H9 (cell line): Measurements from ENCODE around the gene DNAJC15. TPM values are rescaled to one million over a fixed set of nuclear protein-coding genes. Genes with fewer than 3 reads are reported as not detected.

Experiments used
- DNase-seq: peaks from one replicate; pipeline ENCODE4 v3.0.0-alpha.2; 2017
- H2AFZ ChIP-seq: one replicate; pipeline ENCODE4 v1.6.1; 2013; ENCODE audit warnings: mild to moderate bottlenecking, low read length, control low read depth, moderate library complexity
- H2AK5ac ChIP-seq: 2 replicates; pipeline ENCODE4 v1.6.1; 2013; ENCODE audit warnings: low read length, control low read depth, mixed read lengths; ENCODE audit not compliant: insufficient read length
- H2BK120ac ChIP-seq: one replicate; pipeline ENCODE4 v1.6.1; 2013; ENCODE audit warnings: low read depth, mild to moderate bottlenecking, low read length, control low read depth, inconsistent platforms; ENCODE audit not compliant: poor library complexity, severe bottlenecking
- H2BK12ac ChIP-seq: 2 replicates; pipeline ENCODE4 v1.6.1; 2013; ENCODE audit warnings: low read length, control low read depth, mixed read lengths, low read depth; ENCODE audit not compliant: insufficient read length
- H2BK15ac ChIP-seq: 2 replicates; pipeline ENCODE4 v1.6.1; 2013; ENCODE audit warnings: low read depth, low read length, control low read depth
- H2BK20ac ChIP-seq: one replicate; pipeline ENCODE4 v1.6.1; 2013; ENCODE audit warnings: low read depth, mild to moderate bottlenecking, low read length, control low read depth, inconsistent platforms; ENCODE audit not compliant: poor library complexity, severe bottlenecking
- H2BK5ac ChIP-seq: 2 replicates; pipeline ENCODE4 v1.6.1; 2013; ENCODE audit warnings: low read length, control low read depth, mixed read lengths; ENCODE audit not compliant: insufficient read length
- H3K14ac ChIP-seq: 2 replicates; pipeline ENCODE4 v1.6.1; 2013; ENCODE audit warnings: low read length, control low read depth; ENCODE audit not compliant: insufficient read depth
- H3K18ac ChIP-seq: 2 replicates; pipeline ENCODE4 v1.6.1; 2013; ENCODE audit warnings: low read depth, mild to moderate bottlenecking, mixed read lengths, low read length, control low read depth; ENCODE audit not compliant: insufficient read length
- H3K23ac ChIP-seq: 2 replicates; pipeline ENCODE4 v1.6.1; 2013; ENCODE audit warnings: low read length, control low read depth, mixed read lengths, low read depth; ENCODE audit not compliant: insufficient read length
- H3K23me2 ChIP-seq: 2 replicates; pipeline ENCODE4 v1.6.1; 2013; ENCODE audit warnings: low read depth, mild to moderate bottlenecking, mixed read lengths, low read length, control low read depth; ENCODE audit not compliant: insufficient read length, poor library complexity, severe bottlenecking
- H3K27ac ChIP-seq: 2 replicates; pipeline ENCODE4 v1.5.1; 2013; ENCODE audit warnings: low read length, control low read depth, mixed read lengths, low read depth; ENCODE audit not compliant: insufficient read length
- H3K27me3 ChIP-seq: 2 replicates; pipeline ENCODE4 v1.6.1; 2013; ENCODE audit warnings: low read length, control low read depth, inconsistent platforms; ENCODE audit not compliant: insufficient read depth
- H3K4ac ChIP-seq: 2 replicates; pipeline ENCODE4 v1.6.1; 2013; ENCODE audit warnings: low read depth, mild to moderate bottlenecking, control low read depth, inconsistent platforms, low read length, moderate library complexity
- H3K4me1 ChIP-seq: 2 replicates; pipeline ENCODE4 v1.6.1; 2013; ENCODE audit warnings: low read length, control low read depth, inconsistent platforms; ENCODE audit not compliant: insufficient read depth
- H3K4me2 ChIP-seq: 2 replicates; pipeline ENCODE4 v1.6.1; 2013; ENCODE audit warnings: low read length, control low read depth, mixed read lengths; ENCODE audit not compliant: insufficient read length, insufficient read depth
- H3K56ac ChIP-seq: 2 replicates; pipeline ENCODE4 v1.6.1; 2013; ENCODE audit warnings: low read depth, mild to moderate bottlenecking, mixed read lengths, low read length, control low read depth; ENCODE audit not compliant: insufficient read length
- H3K79me1 ChIP-seq: 2 replicates; pipeline ENCODE4 v1.6.1; 2013; ENCODE audit warnings: low read depth, mild to moderate bottlenecking, moderate library complexity, low read length, control low read depth, inconsistent platforms; ENCODE audit not compliant: insufficient read depth, poor library complexity, severe bottlenecking
- H3K79me2 ChIP-seq: 2 replicates; pipeline ENCODE4 v1.6.1; 2013; ENCODE audit warnings: low read length, control low read depth, inconsistent platforms; ENCODE audit not compliant: insufficient read depth
- H3K9ac ChIP-seq: 2 replicates; pipeline ENCODE4 v1.6.1; 2013; ENCODE audit warnings: low read length, control low read depth, mixed read lengths; ENCODE audit not compliant: insufficient read length; ENCODE audit errors: extremely low read depth
- H3K9me3 ChIP-seq: one replicate; pipeline ENCODE4 v1.6.1; 2013; ENCODE audit warnings: low read depth, low read length, inconsistent platforms; ENCODE audit not compliant: control insufficient read depth
- H3T11ph ChIP-seq: one replicate; pipeline ENCODE4 v1.6.1; 2013; ENCODE audit warnings: mild to moderate bottlenecking, low read length, control low read depth, inconsistent platforms
- H4K20me1 ChIP-seq: one replicate; pipeline ENCODE4 v1.6.1; 2013; ENCODE audit not compliant: control insufficient read depth, insufficient read length, insufficient read depth
- H4K5ac ChIP-seq: 2 replicates; pipeline ENCODE4 v1.6.1; 2013; ENCODE audit warnings: low read depth, mild to moderate bottlenecking, mixed read lengths, low read length, control low read depth; ENCODE audit not compliant: insufficient read length
- H4K8ac ChIP-seq: replicated peaks from 2 replicates; pipeline ENCODE4 v1.6.1; 2013; ENCODE audit warnings: low read length, control low read depth, mixed read lengths, low read depth; ENCODE audit not compliant: insufficient read length
- H4K91ac ChIP-seq: 2 replicates; pipeline ENCODE4 v1.6.1; 2013; ENCODE audit warnings: low read depth, mild to moderate bottlenecking, moderate library complexity, mixed read lengths, low read length, control low read depth; ENCODE audit not compliant: insufficient read length
- H3K27ac Mint-ChIP-seq, 3 experiments: 2 replicates in 2 of 3; 3 replicates in 1 of 3; pipeline ENCODE4 v1.8.0; 2020 to 2021; ENCODE audit warnings: mixed read lengths in 3 of 3, mild to moderate bottlenecking in 1 of 3, moderate library complexity in 1 of 3
- H3K27me3 Mint-ChIP-seq: 2 replicates; pipeline ENCODE4 v1.8.0; 2021; ENCODE audit warnings: low read depth, mild to moderate bottlenecking, moderate library complexity, mixed read lengths
- H3K36me3 Mint-ChIP-seq, 3 experiments: 2 replicates in 2 of 3; 3 replicates in 1 of 3; pipeline ENCODE4 v1.8.0; 2020 to 2021; ENCODE audit warnings: low read depth in 3 of 3, mixed read lengths in 3 of 3; ENCODE audit not compliant: insufficient read depth in 1 of 3
- H3K4me1 Mint-ChIP-seq, 2 experiments: 2 replicates each; pipeline ENCODE4 v1.8.0; 2020; ENCODE audit warnings: mixed read lengths in 2 of 2
- H3K4me3 Mint-ChIP-seq, 2 experiments: 2 replicates in 1 of 2; 3 replicates in 1 of 2; pipeline ENCODE4 v1.8.0; 2020 to 2021; ENCODE audit warnings: mild to moderate bottlenecking in 2 of 2, mixed read lengths in 2 of 2, moderate library complexity in 1 of 2
- H3K9me3 Mint-ChIP-seq, 2 experiments: 2 replicates in 1 of 2; 3 replicates in 1 of 2; pipeline ENCODE4 v1.8.0; 2020; ENCODE audit warnings: mild to moderate bottlenecking in 2 of 2, mixed read lengths in 2 of 2, moderate library complexity in 1 of 2
- CTCF ChIP-seq: fragments of 200-600 bp; sonication (generic); conservative IDR thresholded peaks from 3 replicates; pipeline ENCODE4 v1.8.0; 2021; ENCODE audit warnings: antibody characterized with exemption, mild to moderate bottlenecking
- WGBS: extraction: QIAGEN DNeasy Blood & Tissue Kit; methylation state at CpG from one replicate; pipeline ENCODE4 v1.1.7; 2013; ENCODE audit warnings: missing lambda C conversion rate, low lambda C conversion rate, mixed read lengths; ENCODE audit not compliant: insufficient read length; ENCODE audit errors: extremely low coverage; 5-methylcytosine and 5-hydroxymethylcytosine counted together
- total RNA-seq: library from RNA; stranded (reverse); gene quantifications from 2 replicates; pipeline ENCODE4 v1.2.1, GENCODE V29; 2021

DNAJC15 gene
- total RNA-seq, 1 experiment from 2014 or later: 13.4 TPM

- Histone ChIP-seq H2BK12ac (no peak overlapping the region), H3K4me2 (no peak overlapping the region), H4K8ac (no peak overlapping the region), H3K18ac (no peak overlapping the region), H3K4me1 (no peaks in the 10 kb centered on the region), H3K9me3 (no peaks in the 10 kb centered on the region), H2BK15ac (no peak overlapping the region), H3K56ac (no peak overlapping the region), H3K14ac (no peak overlapping the region), H3K79me2 (no peaks in the 10 kb centered on the region), H3K79me1 (no peaks in the 10 kb centered on the region), H3K9ac (no peak overlapping the region), H2BK5ac (no peak overlapping the region), H4K91ac (no peak overlapping the region), H3K23ac (no peak overlapping the region), H4K5ac (no peak overlapping the region), H2AFZ (no peak overlapping the region), H4K20me1 (no peaks in the 10 kb centered on the region), H2BK20ac (no peak overlapping the region), H3K23me2 (no peaks in the 10 kb centered on the region), H3K27me3 (no peaks in the 10 kb centered on the region), H3K27ac (no peak overlapping the region), H3K4ac (no peak overlapping the region), H2BK120ac (no peak overlapping the region), H3T11ph (no peak overlapping the region), H2AK5ac (no peak overlapping the region)
- Mint-ChIP-seq H3K36me3 (peaks cover 0 to 4% (median 2%) of the 10 kb centered on the region in 3 experiments; a peak in 3 of 7 replicates), H3K4me3 (no peak overlapping the region), H3K27me3 (no peaks in the 10 kb centered on the region), H3K27ac (no peak overlapping the region), H3K9me3 (peaks cover 0 to 9% of the 10 kb centered on the region in 2 experiments; a peak in 1 of 5 replicates), H3K4me1 (peaks cover 5 to 8% of the 10 kb centered on the region in 2 experiments)
- DNase-seq: no peak
- TF ChIP-seq CTCF: no peak
- no CpG with 5 or more reads among the region's 3 CpGs for WGBS
Measured at GRCh38 chr13:43014162-43014561, 9.2 kb upstream of the DNAJC15 start.
